H9 (cell line): ENCODE measurements around the gene ATP5PO. TPM values are rescaled to one million over a fixed set of nuclear protein-coding genes. Genes with fewer than 3 reads are reported as not detected.

ENCODE experiments used
- DNase-seq: peaks from one replicate; pipeline ENCODE4 v3.0.0-alpha.2; 2017
- H2AFZ ChIP-seq: one replicate; pipeline ENCODE4 v1.6.1; 2013; ENCODE audit warnings: mild to moderate bottlenecking, low read length, control low read depth, moderate library complexity
- H2AK5ac ChIP-seq: 2 replicates; pipeline ENCODE4 v1.6.1; 2013; ENCODE audit warnings: low read length, control low read depth, mixed read lengths; ENCODE audit not compliant: insufficient read length
- H2BK120ac ChIP-seq: one replicate; pipeline ENCODE4 v1.6.1; 2013; ENCODE audit warnings: low read depth, mild to moderate bottlenecking, low read length, control low read depth, inconsistent platforms; ENCODE audit not compliant: poor library complexity, severe bottlenecking
- H2BK12ac ChIP-seq: 2 replicates; pipeline ENCODE4 v1.6.1; 2013; ENCODE audit warnings: low read length, control low read depth, mixed read lengths, low read depth; ENCODE audit not compliant: insufficient read length
- H2BK15ac ChIP-seq: 2 replicates; pipeline ENCODE4 v1.6.1; 2013; ENCODE audit warnings: low read depth, low read length, control low read depth
- H2BK20ac ChIP-seq: one replicate; pipeline ENCODE4 v1.6.1; 2013; ENCODE audit warnings: low read depth, mild to moderate bottlenecking, low read length, control low read depth, inconsistent platforms; ENCODE audit not compliant: poor library complexity, severe bottlenecking
- H2BK5ac ChIP-seq: 2 replicates; pipeline ENCODE4 v1.6.1; 2013; ENCODE audit warnings: low read length, control low read depth, mixed read lengths; ENCODE audit not compliant: insufficient read length
- H3K14ac ChIP-seq: 2 replicates; pipeline ENCODE4 v1.6.1; 2013; ENCODE audit warnings: low read length, control low read depth; ENCODE audit not compliant: insufficient read depth
- H3K18ac ChIP-seq: 2 replicates; pipeline ENCODE4 v1.6.1; 2013; ENCODE audit warnings: low read depth, mild to moderate bottlenecking, mixed read lengths, low read length, control low read depth; ENCODE audit not compliant: insufficient read length
- H3K23ac ChIP-seq: 2 replicates; pipeline ENCODE4 v1.6.1; 2013; ENCODE audit warnings: low read length, control low read depth, mixed read lengths, low read depth; ENCODE audit not compliant: insufficient read length
- H3K23me2 ChIP-seq: 2 replicates; pipeline ENCODE4 v1.6.1; 2013; ENCODE audit warnings: low read depth, mild to moderate bottlenecking, mixed read lengths, low read length, control low read depth; ENCODE audit not compliant: insufficient read length, poor library complexity, severe bottlenecking
- H3K27ac ChIP-seq: 2 replicates; pipeline ENCODE4 v1.5.1; 2013; ENCODE audit warnings: low read length, control low read depth, mixed read lengths, low read depth; ENCODE audit not compliant: insufficient read length
- H3K27me3 ChIP-seq: 2 replicates; pipeline ENCODE4 v1.6.1; 2013; ENCODE audit warnings: low read length, control low read depth, inconsistent platforms; ENCODE audit not compliant: insufficient read depth
- H3K4ac ChIP-seq: 2 replicates; pipeline ENCODE4 v1.6.1; 2013; ENCODE audit warnings: low read depth, mild to moderate bottlenecking, control low read depth, inconsistent platforms, low read length, moderate library complexity
- H3K4me1 ChIP-seq: 2 replicates; pipeline ENCODE4 v1.6.1; 2013; ENCODE audit warnings: low read length, control low read depth, inconsistent platforms; ENCODE audit not compliant: insufficient read depth
- H3K4me2 ChIP-seq: 2 replicates; pipeline ENCODE4 v1.6.1; 2013; ENCODE audit warnings: low read length, control low read depth, mixed read lengths; ENCODE audit not compliant: insufficient read length, insufficient read depth
- H3K56ac ChIP-seq: 2 replicates; pipeline ENCODE4 v1.6.1; 2013; ENCODE audit warnings: low read depth, mild to moderate bottlenecking, mixed read lengths, low read length, control low read depth; ENCODE audit not compliant: insufficient read length
- H3K79me1 ChIP-seq: 2 replicates; pipeline ENCODE4 v1.6.1; 2013; ENCODE audit warnings: low read depth, mild to moderate bottlenecking, moderate library complexity, low read length, control low read depth, inconsistent platforms; ENCODE audit not compliant: insufficient read depth, poor library complexity, severe bottlenecking
- H3K79me2 ChIP-seq: 2 replicates; pipeline ENCODE4 v1.6.1; 2013; ENCODE audit warnings: low read length, control low read depth, inconsistent platforms; ENCODE audit not compliant: insufficient read depth
- H3K9ac ChIP-seq: 2 replicates; pipeline ENCODE4 v1.6.1; 2013; ENCODE audit warnings: low read length, control low read depth, mixed read lengths; ENCODE audit not compliant: insufficient read length; ENCODE audit errors: extremely low read depth
- H3K9me3 ChIP-seq: one replicate; pipeline ENCODE4 v1.6.1; 2013; ENCODE audit warnings: low read depth, low read length, inconsistent platforms; ENCODE audit not compliant: control insufficient read depth
- H3T11ph ChIP-seq: one replicate; pipeline ENCODE4 v1.6.1; 2013; ENCODE audit warnings: mild to moderate bottlenecking, low read length, control low read depth, inconsistent platforms
- H4K20me1 ChIP-seq: one replicate; pipeline ENCODE4 v1.6.1; 2013; ENCODE audit not compliant: control insufficient read depth, insufficient read length, insufficient read depth
- H4K5ac ChIP-seq: 2 replicates; pipeline ENCODE4 v1.6.1; 2013; ENCODE audit warnings: low read depth, mild to moderate bottlenecking, mixed read lengths, low read length, control low read depth; ENCODE audit not compliant: insufficient read length
- H4K8ac ChIP-seq: replicated peaks from 2 replicates; pipeline ENCODE4 v1.6.1; 2013; ENCODE audit warnings: low read length, control low read depth, mixed read lengths, low read depth; ENCODE audit not compliant: insufficient read length
- H4K91ac ChIP-seq: 2 replicates; pipeline ENCODE4 v1.6.1; 2013; ENCODE audit warnings: low read depth, mild to moderate bottlenecking, moderate library complexity, mixed read lengths, low read length, control low read depth; ENCODE audit not compliant: insufficient read length
- H3K27ac Mint-ChIP-seq, 3 experiments: 2 replicates in 2 of 3; 3 replicates in 1 of 3; pipeline ENCODE4 v1.8.0; 2020 to 2021; ENCODE audit warnings: mixed read lengths in 3 of 3, mild to moderate bottlenecking in 1 of 3, moderate library complexity in 1 of 3
- H3K27me3 Mint-ChIP-seq: 2 replicates; pipeline ENCODE4 v1.8.0; 2021; ENCODE audit warnings: low read depth, mild to moderate bottlenecking, moderate library complexity, mixed read lengths
- H3K36me3 Mint-ChIP-seq, 3 experiments: 2 replicates in 2 of 3; 3 replicates in 1 of 3; pipeline ENCODE4 v1.8.0; 2020 to 2021; ENCODE audit warnings: low read depth in 3 of 3, mixed read lengths in 3 of 3; ENCODE audit not compliant: insufficient read depth in 1 of 3
- H3K4me1 Mint-ChIP-seq, 2 experiments: 2 replicates each; pipeline ENCODE4 v1.8.0; 2020; ENCODE audit warnings: mixed read lengths in 2 of 2
- H3K4me3 Mint-ChIP-seq, 2 experiments: 2 replicates in 1 of 2; 3 replicates in 1 of 2; pipeline ENCODE4 v1.8.0; 2020 to 2021; ENCODE audit warnings: mild to moderate bottlenecking in 2 of 2, mixed read lengths in 2 of 2, moderate library complexity in 1 of 2
- H3K9me3 Mint-ChIP-seq, 2 experiments: 2 replicates in 1 of 2; 3 replicates in 1 of 2; pipeline ENCODE4 v1.8.0; 2020; ENCODE audit warnings: mild to moderate bottlenecking in 2 of 2, mixed read lengths in 2 of 2, moderate library complexity in 1 of 2
- CTCF ChIP-seq: fragments of 200-600 bp; sonication (generic); conservative IDR thresholded peaks from 3 replicates; pipeline ENCODE4 v1.8.0; 2021; ENCODE audit warnings: antibody characterized with exemption, mild to moderate bottlenecking
- WGBS: extraction: QIAGEN DNeasy Blood & Tissue Kit; methylation state at CpG from one replicate; pipeline ENCODE4 v1.1.7; 2013; ENCODE audit warnings: missing lambda C conversion rate, low lambda C conversion rate, mixed read lengths; ENCODE audit not compliant: insufficient read length; ENCODE audit errors: extremely low coverage; 5-methylcytosine and 5-hydroxymethylcytosine counted together
- total RNA-seq: library from RNA; stranded (reverse); gene quantifications from 2 replicates; pipeline ENCODE4 v1.2.1, GENCODE V29; 2021

Gene ATP5PO
- total RNA-seq, 1 experiment from 2014 or later = 275 TPM

DNA sequence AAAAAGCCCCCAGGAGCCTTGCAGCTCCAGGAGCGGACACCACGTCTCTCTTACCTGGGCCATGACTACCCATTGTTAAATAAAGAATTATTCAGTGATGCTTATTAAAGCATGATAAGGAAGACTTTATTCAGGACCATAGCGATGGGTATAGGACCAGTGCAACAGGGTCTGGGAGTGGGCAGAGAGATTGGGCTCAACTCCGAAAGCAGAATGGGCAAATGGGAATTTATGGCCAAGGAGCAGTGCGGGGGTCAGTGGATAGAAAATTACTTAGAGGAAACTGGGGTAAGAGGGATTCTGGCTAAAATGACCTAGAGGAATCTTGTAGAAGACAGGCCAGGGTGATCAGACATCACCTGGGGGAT, 580 bp upstream of the ATP5PO start:
- H3K4me1 ChIP-seq = peaks cover 2% of the 10 kb centered on the region
- H3K9me3 ChIP-seq = no peaks in the 10 kb centered on the region
- no peaks in the 10 kb centered on the region for H3K27me3 ChIP-seq
- H3K36me3 Mint-ChIP-seq = peaks cover 8 to 28% (median 22%) of the 10 kb centered on the region in 3 experiments; a peak in 5 of 7 replicates
- no peaks in the 10 kb centered on the region; a peak in 1 of 5 replicates for H3K9me3 Mint-ChIP-seq
- no peak overlapping the region for H3K23ac ChIP-seq
- peak overlapping the region; percentile 95 for H2AFZ ChIP-seq
- H2AK5ac ChIP-seq = no peak overlapping the region
- TF ChIP-seq CTCF = no peak
- no peak overlapping the region for H3K56ac ChIP-seq
- H4K91ac ChIP-seq = no peak overlapping the region
- no peak overlapping the region for H3K9ac ChIP-seq
- no peak overlapping the region for H2BK12ac ChIP-seq
- no peak overlapping the region for H2BK5ac ChIP-seq
- no peak overlapping the region for H3K4ac ChIP-seq
- H3K4me3 Mint-ChIP-seq = peak overlapping the region; percentile 98 to 99
- no peak overlapping the region for H2BK20ac ChIP-seq
- H4K20me1 ChIP-seq = no peaks in the 10 kb centered on the region
- no peaks in the 10 kb centered on the region for H3K79me1 ChIP-seq
- no peaks in the 10 kb centered on the region for H3K27me3 Mint-ChIP-seq
- H2BK120ac ChIP-seq = no peak overlapping the region
- peaks cover 9% of the 10 kb centered on the region for H3K23me2 ChIP-seq
- peaks cover 7% of the 10 kb centered on the region; the same call in 1 of the 2 replicates for H3K79me2 ChIP-seq
- WGBS = no CpG with 5 or more reads among the region's 5 CpGs
- H4K5ac ChIP-seq = peak overlapping the region; percentile 86
- H4K8ac ChIP-seq = no peak overlapping the region
- no peak for DNase-seq
- H3K27ac ChIP-seq = no peak overlapping the region
- no peak overlapping the region for H3T11ph ChIP-seq
- H3K14ac ChIP-seq = no peak overlapping the region
- peak overlapping the region; percentile 0 to 90 (median 64); a peak in 5 of 7 replicates for H3K27ac Mint-ChIP-seq
- no peak overlapping the region for H2BK15ac ChIP-seq
- peak overlapping the region; percentile 42 for H3K4me2 ChIP-seq
- H3K4me1 Mint-ChIP-seq = peaks cover 14 to 17% of the 10 kb centered on the region in 2 experiments
- H3K18ac ChIP-seq = no peak overlapping the region
